ENCODE data around the gene DCAF15.

DNA sequence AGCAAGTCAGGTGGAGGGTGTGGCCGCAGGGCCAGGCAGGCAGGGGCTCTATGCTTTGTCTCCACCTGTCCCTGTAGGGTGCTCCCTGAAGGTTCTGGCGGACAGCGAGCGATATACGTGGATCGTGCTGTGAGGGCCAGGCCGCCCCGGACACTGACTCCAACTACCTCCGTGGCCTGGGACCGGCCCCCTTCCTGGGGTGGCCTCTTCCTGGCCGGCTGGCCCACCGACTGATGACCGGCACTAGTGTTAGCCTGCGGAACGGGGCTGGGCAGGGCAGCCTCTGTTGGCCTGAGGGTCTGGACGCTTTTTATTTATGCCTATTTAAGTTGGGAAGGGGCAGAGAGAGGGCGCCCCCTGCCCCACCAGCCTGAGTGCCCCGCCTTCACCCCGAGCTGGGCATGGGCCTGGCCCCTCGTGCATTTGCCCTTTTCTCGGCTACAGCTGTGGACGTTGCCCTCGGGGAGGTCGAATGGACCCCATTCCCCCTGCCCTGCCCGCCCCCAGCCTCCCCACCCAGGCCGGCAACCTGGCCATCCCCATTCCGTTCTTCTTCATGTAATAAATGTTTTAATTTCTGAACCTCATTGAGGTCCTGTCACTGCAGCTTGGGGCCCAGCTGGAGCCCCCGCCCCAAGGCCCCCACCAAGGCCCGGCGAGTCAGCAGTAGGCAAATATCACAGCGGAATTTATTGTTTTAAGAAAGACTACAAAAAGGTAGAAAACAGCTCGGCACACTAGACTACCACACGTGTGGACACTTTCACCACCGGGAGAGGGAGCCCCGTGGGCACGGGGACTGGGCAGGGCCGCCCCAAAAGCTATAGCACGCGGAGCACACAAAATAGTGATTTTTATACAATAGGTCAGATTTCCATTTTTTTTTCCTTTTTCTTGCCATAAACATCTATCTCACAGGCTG, 8.8 kb downstream of the DCAF15 start:
- TF ChIP-seq EZH2phosphoT487 (IDR thresholded peaks at IDR 0.05; ENCODE audit: borderline replicate concordance, low read depth) (no peak), CTCF (IDR thresholded peaks at IDR 0.05) (no peak), JUND (IDR thresholded peaks at IDR 0.05) (no peak), RFX5 (IDR thresholded peaks at IDR 0.05; ENCODE audit: low read length) (no peak), POLR2AphosphoS5 (IDR thresholded peaks at IDR 0.05; ENCODE audit: low read depth, low read length) (no peak)
- TF ChIP-seq, protein P1, sequence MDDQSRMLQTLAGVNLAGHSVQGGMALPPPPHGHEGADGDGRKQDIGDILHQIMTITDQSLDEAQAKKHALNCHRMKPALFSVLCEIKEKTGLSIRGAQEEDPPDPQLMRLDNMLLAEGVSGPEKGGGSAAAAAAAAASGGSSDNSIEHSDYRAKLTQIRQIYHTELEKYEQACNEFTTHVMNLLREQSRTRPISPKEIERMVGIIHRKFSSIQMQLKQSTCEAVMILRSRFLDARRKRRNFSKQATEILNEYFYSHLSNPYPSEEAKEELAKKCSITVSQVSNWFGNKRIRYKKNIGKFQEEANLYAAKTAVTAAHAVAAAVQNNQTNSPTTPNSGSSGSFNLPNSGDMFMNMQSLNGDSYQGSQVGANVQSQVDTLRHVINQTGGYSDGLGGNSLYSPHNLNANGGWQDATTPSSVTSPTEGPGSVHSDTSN (IDR thresholded peaks at IDR 0.05), result no peak
- TF ChIP-seq, protein P2, sequence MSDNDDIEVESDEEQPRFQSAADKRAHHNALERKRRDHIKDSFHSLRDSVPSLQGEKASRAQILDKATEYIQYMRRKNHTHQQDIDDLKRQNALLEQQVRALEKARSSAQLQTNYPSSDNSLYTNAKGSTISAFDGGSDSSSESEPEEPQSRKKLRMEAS (IDR thresholded peaks at IDR 0.05; ENCODE audit: low read depth), result no peak

Data from SK-N-SH (cell line).